Measurements from ENCODE around the gene SCRG1.

DNA sequence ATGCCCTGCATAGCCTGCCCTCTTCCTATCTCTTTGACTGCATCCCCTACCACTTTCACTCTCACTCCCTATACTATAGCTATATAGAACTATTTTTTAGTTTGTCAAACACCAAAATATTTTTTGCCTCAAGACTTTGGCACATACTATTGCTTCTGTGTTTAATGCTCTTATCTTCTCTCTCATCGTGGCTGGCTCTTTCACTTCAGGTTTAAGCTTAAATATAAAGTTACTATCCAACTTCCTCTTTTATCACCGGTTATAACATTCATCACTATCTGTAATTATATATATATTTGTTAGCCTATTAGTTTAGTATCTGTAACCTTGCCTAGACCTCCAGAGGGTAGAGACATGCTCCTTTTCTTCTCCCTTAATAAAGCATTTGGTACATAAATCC is 53.3 kb downstream of the SCRG1 start:
- TF ChIP-seq ZNF274 (IDR thresholded peaks at IDR 0.05; ENCODE audit: low read depth, low read length): no peak
- TF ChIP-seq SUZ12 (IDR thresholded peaks at IDR 0.05; ENCODE audit: extremely low read depth, insufficient read depth, insufficient read length): no peak
- TF ChIP-seq YY1 (IDR thresholded peaks at IDR 0.05; ENCODE audit: insufficient read depth, insufficient read length): no peak

Data from NT2/D1 (cell line).